Renal cortical epithelial cell (primary cell): Measurements from ENCODE around the gene S100A16. TPM values are rescaled to one million over a fixed set of nuclear protein-coding genes. Genes with fewer than 3 reads are reported as not detected.
"Not testable (repeated sequence)": the region's sequence is repeated elsewhere in the genome, so short reads cannot be mapped to it uniquely, and the experiment has no call there.

Experiments
- DNase-seq: peaks from one replicate; pipeline ENCODE4 v3.0.0-alpha.2; 2011; ENCODE audit warnings: low read depth
- total RNA-seq: library from RNA; depleted of rRNA; stranded (reverse); fragments of >200 nt; gene quantifications from 2 replicates; pipeline ENCODE4 v1.2.3, GENCODE V29; 2014

The S100A16 gene, protein sequence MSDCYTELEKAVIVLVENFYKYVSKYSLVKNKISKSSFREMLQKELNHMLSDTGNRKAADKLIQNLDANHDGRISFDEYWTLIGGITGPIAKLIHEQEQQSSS
- 406 and 1,037 TPM in 2 replicates for total RNA-seq

DNA sequence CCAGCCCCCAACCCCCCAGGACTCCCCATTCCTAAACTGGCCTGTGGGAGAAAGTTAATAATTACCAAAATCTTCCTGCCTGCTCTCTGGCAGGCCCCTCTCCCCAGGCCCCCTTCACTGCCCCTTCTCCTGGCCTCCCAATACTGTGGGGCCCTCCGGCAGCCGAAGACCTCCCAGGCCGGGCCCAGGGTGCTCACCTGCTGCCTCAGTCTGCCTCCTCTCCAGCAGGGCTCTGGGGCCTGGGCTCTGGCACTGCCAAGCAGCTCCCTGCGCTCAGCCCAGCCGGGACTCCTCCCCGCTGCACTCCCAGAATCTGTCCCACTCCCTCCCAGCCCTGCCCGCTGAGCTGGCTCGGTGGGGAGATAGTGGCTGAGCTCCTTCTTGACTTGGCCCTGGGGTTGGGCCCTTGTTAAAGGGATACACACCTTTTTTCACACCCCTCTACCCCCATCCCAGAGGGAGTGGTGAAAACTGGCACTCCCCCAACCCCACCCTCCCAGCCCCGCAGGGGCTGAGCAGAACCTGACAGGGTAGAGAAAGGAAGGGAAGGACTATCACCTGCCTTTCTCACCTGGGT is at the start of gene S100A16:
TSS of gene S100A16 (minus strand) at position 383 of the 577 bp plus-strand sequence. CDS start 4,986 bp downstream, outside the sequence.
- DNase-seq: peak; percentile 71

DNA sequence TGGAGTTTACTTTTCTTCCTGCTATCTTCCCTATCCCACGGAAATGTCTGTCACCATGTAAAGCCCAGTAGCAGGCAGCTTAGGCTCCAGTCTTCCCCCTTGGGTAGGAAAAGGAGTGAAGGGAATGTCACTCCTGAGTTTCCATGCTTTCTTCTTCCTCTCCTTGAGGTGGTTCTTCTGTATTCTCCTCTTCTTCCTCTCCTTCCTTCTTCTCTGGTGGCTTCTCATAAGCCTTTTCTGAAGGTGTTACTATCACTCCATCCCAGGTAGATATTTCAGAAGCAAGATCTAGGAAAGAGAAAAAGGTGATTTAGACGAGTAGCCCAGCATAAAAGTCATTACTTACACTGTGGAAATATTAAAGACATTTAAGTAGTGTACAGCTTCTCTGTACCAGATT is 49.3 kb upstream of the S100A16 start:
- DNase-seq: no peak

DNA sequence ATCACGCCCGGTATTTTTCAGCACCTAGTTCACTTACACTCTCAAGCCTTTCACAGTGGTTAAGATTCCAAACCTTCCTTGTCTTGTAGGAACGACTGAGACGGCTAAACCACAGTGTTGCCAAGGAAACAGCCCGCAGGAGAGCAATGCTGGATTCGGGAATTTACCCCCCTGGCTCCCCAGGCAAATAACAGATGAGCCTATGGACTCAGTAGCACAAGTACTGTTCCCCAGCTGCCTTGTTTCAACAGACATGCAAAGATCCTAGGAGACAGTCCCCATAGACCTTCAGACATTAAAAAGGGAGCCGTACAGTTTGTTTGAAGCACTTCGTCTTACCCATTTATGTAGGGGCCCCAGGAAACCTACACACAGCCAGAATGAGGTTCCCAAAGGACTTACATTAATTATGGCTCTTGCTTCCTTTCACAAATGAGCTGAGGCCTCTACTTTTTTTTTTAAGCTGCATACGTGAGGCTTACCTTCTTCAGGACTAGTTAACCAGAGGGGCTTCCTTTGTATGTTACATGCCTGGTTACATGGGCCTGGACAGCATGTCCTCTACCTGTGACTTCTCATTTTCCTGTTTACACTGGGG is 48.3 kb upstream of the S100A16 start:
- no peak for DNase-seq

DNA sequence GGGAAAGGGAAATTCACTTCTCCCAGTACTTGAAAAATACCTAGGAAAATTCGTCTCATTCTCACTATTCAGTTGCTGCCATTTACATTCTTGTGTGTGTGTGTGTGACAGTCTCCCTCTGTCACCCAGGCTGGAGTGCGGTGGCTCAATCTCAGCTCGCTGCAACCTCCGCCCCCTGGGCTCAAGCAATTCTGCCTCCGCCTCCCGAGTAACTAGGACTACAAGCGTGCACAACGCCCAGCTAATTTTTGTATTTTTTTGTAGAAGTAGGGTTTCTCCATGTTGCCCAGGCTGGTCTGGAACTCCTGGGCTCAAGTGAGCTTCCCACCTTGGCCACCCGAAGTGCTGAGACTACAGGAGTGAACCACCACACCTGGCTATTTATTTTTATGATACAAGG is 46.7 kb upstream of the S100A16 start:
- no peak for DNase-seq

DNA sequence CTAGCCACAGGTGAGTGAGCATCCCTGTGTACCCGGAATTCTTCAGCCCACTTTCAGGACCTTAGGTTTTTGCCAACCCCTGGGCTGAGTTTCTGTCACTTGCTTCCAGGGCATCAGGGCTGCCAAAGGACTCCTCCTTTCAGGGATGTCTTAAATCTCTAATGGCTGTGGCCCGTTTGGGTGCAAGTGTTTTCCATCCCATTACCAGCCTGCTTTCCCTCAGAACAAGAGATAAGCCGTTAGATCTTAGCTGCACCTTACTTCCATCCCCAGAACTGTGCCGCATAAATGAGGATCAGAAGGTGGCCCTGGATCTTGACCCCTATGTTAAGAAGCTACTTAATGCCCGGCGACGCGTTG is 46.2 kb upstream of the S100A16 start:
- DNase-seq: no peak

DNA sequence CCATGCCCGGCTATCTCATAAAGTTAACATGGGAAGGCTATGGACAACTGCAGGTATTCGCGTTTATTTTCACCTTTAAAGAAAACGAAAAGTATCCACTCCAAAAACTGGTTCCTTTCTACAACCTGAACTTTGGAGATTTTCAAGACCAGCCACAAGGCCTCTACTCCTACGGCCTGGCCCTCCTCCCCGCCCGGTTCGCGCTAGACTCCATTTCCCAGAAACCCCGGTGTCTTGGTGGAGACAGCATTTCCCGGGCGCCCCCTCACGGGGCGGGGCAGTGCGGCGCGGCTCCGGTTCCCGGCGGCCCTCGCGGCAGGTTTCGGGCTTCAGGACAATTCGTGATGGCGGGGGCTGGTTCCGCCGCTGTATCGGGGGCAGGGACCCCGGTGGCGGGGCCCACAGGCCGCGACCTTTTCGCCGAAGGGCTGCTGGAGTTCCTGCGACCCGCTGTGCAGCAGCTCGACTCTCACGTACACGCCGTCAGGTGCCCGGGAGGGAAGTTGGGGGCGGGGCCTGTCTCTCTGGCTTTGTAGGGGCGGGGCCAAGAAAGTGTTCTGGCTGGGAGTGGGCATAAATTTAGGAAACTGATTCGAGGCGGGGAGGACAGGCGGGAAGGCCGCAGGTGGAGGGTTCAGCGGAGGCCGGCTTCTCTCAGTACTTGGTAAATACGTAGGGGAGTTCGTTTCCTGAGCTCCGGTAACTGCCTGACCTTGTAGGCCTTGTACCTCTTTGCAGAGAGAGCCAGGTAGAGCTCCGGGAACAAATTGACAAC is 45.6 kb upstream of the S100A16 start, which contains the start of gene SNAPIN:
TSS of gene SNAPIN (plus strand) at position 304 of the 775 bp plus-strand sequence. CDS start at position 345, 41 bp downstream.
- peak; percentile 74 for DNase-seq

DNA sequence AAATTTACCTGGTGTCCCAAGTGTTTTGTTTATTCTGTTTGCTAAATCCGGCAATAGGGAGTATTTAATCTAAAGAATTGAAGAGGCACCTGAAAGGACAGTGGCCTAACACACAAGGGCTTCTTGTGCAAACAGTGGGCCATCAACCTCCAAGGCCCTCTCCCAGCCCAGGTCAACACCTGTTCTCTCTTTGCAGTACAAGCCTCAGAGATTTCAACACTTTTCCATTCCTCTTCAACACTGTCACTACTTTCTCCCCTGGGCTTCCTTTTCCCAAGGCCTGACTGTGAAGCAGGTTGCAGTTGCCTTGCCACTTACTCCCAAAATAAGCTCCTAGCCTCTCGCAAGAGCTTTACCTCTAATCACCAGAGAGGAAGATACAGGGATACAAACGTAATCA is 42.4 kb upstream of the S100A16 start:
- no peak for DNase-seq

DNA sequence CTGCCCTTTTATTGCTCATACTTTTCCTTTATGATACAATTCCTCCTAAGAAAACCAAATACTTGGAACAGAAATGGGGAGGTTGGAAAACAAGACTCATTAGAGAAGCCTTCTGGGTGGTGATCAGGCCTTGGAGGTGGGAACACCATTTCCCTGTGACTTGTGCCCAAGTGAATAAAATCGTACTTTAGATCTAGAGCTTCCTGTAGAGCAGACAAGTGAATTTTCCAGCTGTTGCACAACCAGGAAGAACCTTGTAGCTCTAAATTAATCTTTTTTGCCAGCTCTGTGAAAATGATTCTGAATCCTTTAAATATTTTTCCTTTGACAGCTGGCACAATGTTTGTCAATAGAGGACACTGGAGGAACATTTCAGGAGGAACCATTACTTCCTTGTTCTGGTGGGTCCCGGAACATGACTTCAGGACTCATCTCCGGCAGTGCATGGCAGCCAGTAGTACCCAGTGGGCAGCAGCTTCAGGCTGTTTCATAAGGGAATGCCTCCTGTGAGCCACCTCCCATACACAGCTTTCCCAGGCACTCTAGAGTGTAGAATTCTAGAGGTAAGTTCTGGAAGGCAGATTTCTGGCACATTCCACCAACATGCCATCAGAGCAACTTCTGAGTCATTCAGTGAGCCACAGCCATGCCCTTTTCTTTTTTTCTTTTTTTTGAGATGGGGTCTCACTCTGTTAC is 40.0 kb upstream of the S100A16 start:
- peak; percentile 95 for DNase-seq

DNA sequence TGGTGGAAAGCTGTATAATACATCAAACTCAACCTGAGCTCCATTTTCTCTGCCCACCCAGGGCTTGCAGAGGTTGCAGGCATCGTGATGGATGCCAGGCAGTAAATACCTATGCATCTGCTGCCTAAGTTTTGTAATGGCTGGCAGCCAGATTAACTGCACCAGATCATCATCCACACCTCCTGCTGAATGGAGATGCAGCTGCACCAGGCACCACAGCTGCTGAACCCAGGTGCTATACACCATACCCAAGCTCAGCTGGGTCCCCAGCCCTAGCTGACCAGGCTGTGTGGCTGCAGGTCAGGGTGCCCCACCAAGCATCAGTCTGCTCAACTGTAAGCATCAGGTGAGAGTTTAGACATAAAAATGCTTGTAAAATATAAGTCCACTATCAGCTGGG is 38.8 kb upstream of the S100A16 start:
- DNase-seq: no peak

DNA sequence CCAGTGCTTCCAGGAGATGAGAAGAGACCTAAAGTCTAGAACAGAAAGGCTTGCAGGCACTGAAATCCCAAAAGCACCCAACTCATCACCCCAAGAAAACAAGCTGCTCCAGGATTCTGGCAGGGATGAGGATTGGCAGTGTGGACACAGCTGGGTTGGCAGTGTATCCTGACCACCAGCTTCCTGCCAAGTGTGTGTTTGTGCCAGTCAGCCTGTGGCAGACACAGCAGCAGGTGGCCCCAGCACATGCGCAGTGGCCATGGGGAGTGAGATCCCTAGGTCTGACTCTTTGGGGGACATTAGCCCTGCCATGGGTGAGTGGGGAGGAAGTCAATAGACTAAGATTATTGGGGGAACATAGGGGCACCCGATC is 36.9 kb upstream of the S100A16 start:
- no peak for DNase-seq

DNA sequence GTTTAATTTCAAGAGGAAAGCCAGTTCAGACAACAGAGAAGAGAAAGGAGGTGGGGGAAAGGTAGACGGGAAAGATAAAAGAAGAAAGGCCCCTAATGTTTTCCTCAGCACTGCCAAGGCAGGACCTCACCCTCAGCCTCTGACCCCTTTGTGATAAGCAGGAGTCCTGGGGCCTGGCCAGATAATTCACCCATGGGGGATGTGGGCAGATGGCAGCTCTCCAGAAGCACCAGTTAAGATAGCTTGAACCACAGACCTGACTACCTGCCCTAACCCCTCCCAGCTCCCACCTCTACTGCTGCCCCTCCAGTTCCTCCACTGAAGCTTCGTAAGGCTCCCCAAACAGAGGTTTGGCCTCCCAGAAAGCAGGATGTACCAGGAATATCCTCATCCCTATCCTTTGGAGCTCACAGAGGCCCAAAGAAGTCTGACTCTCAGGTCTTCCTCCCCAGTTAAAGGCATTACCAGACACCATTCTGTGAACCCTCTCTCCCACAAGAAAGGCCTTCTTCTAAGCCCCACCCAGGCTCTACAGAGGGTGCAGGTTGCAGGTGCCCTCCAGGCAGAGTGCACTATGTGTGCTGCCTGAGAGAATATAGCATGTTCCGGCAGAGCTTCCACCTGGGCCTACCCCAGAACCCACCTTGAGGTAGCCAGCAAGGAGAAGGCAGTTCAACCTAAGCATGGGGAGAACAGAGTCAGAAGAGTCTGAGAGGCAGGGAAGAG is 36.4 kb upstream of the S100A16 start:
- no peak for DNase-seq

DNA sequence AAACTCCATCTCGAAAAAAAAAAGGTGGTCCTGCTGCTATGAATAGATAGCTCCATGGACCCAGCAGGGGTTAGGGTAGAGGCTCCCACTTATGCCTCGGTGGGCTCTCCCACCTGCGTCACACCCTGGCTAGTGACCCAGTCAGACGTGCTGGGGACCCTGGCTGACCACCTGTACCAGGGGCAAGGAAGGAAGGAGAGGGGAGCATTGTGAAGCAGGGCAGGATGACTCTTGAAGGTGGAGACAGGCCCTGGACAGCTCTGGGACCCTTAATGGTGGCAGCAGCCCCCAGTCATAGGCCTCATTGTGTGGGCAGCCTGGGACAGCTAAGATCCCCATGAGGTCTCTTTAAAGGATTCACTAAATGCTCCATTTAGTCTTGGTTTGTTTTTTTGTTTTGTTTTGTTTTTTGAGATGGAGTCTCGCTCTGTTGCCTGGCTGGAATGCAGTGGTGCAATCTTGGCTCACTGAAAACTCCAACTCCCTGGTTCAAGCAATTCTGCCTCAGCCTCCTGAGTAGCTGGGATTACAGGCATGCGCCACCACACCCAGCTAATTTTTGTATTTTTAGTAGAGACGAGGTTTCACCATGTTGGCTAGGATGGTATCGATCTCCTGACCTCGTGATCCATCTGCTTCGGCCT is 35.2 kb upstream of the S100A16 start:
- peak; percentile 82 for DNase-seq

DNA sequence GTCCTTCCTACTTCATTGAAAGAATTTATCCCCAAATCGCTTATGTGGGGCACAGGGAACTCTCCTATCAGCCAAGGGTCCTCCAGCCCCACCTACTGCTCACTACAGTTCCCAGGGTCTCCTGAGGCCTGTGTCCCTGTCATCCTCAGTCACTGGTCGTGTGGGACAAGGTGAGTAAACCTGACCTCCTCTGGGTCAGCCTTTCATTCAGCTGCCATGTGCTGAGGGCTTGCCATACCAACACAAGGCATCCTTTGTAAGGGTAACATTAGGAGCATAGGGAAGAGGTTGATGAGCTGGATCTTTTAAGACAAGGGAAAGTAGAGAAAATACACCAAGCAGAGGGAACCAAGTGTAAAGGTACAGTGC is 34.4 kb upstream of the S100A16 start:
- no peak for DNase-seq

DNA sequence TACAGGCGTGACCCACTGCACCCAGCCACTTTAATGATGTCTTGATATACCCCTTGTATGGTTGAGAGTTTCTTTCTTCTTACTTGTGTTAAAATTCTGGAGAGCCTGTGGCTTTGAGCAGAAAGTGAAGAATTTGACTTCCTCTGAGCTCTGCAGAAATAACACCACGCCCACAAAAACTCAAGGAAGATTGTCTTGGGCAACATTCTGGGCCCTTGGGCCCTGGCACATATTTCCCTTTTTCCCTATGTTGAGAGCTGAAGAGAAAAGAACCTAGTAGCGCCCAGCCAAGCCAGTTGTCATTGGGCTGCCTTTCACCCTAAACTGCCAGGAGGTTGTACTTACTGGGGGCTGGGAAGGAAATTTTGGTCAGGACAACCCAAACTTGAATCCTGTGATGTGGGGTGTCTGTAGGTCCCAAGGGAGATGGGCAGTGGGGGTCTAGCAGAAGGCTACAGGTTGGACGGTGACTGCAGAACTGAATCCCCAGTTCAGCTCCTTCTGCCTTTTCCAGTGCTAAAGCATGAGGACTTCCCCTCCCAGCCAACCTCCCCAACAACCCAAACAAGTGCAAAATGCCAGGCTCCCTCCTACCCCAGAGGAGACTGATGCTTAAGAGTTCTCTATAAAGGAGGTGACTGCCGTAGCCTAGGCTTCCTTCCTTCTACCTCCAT is 33.9 kb upstream of the S100A16 start:
- DNase-seq: no peak

DNA sequence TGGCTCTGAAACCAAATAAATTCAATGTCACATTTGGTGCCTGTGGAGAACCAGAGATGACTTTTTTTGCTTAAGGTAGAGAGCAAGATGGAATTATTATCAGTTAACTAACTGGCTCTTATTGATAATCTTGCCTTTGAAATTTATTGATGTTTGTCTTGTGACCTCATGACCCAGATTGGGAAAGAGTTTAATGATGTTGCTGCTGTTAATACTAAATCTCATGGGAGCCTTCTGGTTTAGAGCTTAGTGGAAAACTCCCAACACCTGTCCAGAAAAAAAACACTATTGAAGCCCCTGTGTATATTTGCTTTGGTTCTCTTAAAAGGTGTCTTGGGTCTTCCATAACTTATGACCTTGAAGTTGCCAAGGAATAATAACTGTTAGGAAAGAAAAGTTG is 30.9 kb upstream of the S100A16 start:
- peak; percentile 42 for DNase-seq

DNA sequence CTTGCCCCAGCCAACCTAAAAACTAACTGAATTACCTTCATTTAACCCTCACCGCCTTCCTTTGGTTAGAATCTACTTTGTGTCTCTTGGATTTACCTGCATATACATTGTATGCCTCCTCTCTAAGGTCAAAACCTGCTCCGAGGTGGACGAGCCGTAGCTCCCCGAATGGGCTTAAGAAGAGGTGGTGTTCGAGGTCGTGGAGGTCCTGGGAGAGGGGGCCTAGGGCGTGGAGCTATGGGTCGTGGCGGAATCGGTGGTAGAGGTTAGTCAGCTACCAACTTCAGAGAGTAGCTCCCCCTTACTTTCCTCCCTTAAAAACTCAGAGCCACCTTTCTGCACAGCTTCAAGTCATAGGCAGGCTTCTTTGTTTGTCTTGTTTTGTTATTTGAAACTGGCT is 30.2 kb upstream of the S100A16 start:
- no peak for DNase-seq

DNA sequence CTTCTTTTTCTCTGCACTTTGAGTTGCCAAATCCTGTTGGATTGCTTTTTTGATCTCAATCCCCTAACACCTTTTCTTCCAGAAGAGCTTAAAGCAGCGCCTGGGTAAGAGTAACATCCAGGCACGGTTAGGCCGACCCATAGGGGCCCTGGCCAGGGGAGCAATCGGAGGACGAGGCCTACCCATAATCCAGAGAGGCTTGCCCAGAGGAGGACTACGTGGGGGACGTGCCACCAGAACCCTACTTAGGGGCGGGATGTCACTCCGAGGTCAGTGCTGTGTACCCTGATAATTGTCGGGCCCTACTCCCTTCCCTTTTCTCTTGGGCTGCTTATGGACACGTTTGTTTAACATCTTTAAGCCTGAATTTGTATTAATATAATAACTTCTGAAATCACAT is 29.2 kb upstream of the S100A16 start:
- no peak for DNase-seq

DNA sequence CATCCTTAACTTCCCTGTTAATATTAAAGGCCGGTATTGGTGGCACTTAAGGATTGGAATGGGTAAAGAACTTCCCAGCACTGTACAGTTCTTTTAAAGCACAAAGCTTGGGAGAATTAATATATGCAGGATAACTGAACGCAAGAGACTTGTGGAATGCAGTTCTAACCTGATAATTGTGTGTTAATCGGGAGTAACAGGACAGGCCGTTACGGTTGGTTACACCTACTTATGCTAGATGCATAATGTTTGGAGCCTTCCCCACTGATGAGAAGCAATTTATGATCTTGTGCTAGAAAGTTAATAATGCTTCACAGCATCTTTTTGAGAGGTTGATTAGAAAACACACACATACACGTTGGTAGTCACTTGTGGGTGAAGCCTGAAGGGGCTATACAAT is 27.9 kb upstream of the S100A16 start:
- peak; percentile 41 for DNase-seq

DNA sequence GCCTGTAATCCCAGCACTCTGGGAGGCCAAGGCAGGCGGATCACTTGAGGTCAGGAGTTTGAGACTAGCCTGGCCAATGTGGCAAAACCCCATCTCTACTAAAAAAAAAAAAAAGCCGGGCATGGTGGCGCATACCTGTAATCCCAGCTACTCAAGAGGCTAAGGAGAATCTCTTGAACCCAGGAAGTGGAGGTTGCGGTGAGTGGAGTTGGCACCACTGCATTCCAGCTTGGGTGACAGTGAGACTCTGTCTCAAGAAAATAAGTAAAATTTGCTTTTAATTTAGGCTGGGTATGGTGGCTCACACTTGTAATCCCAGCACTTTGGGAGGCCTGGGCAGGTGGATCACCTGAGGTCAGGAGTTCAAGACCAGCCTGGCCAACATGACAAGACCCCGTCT is 27.3 kb upstream of the S100A16 start:
- DNase-seq: not testable (repeated sequence)

DNA sequence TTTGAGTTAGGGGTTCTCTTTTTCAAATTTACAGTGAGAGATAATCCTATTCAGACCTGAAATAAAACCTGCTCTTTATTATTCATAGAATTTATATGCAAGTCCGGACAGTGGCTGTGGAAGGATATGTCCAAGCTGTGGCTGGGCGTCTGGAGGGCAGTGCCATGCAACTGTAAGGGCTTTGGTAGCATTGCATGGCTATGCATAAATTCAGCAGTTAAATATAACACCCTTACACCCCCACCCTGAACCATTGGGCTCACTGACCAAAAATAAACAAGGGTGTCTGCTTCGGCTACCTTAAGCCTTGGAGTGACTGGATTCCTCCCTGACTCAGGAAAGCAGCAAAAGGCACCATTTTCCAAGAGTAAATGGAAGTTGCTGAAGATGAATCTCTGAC is 26.3 kb upstream of the S100A16 start:
- no peak for DNase-seq

DNA sequence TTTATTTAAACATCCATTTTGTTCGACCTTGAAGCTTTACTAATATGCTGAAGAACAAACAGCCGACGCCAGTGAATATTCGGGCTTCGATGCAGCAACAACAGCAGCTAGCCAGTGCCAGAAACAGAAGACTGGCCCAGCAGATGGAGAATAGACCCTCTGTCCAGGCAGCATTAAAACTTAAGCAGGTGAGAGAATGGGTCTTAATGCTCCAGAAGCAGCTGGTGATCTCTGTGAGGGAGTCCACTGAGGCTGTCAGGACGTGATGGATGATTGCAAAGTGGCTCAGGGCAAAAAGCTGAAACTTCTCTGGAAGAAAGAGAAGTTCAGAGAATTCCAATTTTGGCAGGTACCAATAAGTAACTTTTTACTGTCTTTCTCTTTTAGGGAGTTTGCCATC is 25.3 kb upstream of the S100A16 start:
- no peak for DNase-seq
